Amniotic epithelial cell (primary cell): Measurements from ENCODE around the gene TMEM63C.

Experiments
- DNase-seq: peaks from one replicate; pipeline ENCODE4 v3.0.0-alpha.2; 2010; ENCODE audit warnings: low read depth

TMEM63C gene

GRCh38 chr14:77197988-77198387, 16.4 kb downstream of the TMEM63C start:
- no peak for DNase-seq

- DNase-seq: no peak
Measured at GRCh38 chr14:77198561-77198960, 17.0 kb downstream of the TMEM63C start.

- no peak for DNase-seq
Measured at GRCh38 chr14:77199590-77199989, 18.0 kb downstream of the TMEM63C start.

GRCh38 chr14:77200406-77200985, 18.9 kb downstream of the TMEM63C start:
- no peak for DNase-seq

GRCh38 chr14:77201696-77202095, 20.1 kb downstream of the TMEM63C start:
- no peak for DNase-seq

- DNase-seq: no peak
Measured at GRCh38 chr14:77203611-77204458, 22.2 kb downstream of the TMEM63C start.

GRCh38 chr14:77204459-77204771, 22.8 kb downstream of the TMEM63C start:
- no peak for DNase-seq

- DNase-seq: no peak
Measured at GRCh38 chr14:77204907-77205306, 23.3 kb downstream of the TMEM63C start.

GRCh38 chr14:77205566-77205965, 24.0 kb downstream of the TMEM63C start:
- DNase-seq: no peak

- no peak for DNase-seq
Measured at GRCh38 chr14:77206261-77206824, 24.7 kb downstream of the TMEM63C start.

- no peak for DNase-seq
Measured at GRCh38 chr14:77206877-77207389, 25.3 kb downstream of the TMEM63C start.

GRCh38 chr14:77208291-77208978, 26.8 kb downstream of the TMEM63C start:
- peak; percentile 55 for DNase-seq

- no peak for DNase-seq
Measured at GRCh38 chr14:77208979-77209318, 27.4 kb downstream of the TMEM63C start.

- DNase-seq: no peak
Measured at GRCh38 chr14:77212097-77212870, 30.7 kb downstream of the TMEM63C start.

GRCh38 chr14:77212943-77213678, 31.5 kb downstream of the TMEM63C start:
- DNase-seq: peak; percentile 14

- DNase-seq: no peak
Measured at GRCh38 chr14:77213679-77214016, 32.0 kb downstream of the TMEM63C start.

- no peak for DNase-seq
Measured at GRCh38 chr14:77214216-77214615, 32.6 kb downstream of the TMEM63C start.

- no peak for DNase-seq
Measured at GRCh38 chr14:77217551-77217950, 36.0 kb downstream of the TMEM63C start.

GRCh38 chr14:77219591-77219990, 38.0 kb downstream of the TMEM63C start:
- DNase-seq: no peak

GRCh38 chr14:77220246-77221017, 38.8 kb downstream of the TMEM63C start:
- DNase-seq: no peak
